ENCODE measurements around the gene ZNF655. TPM values are rescaled to one million over a fixed set of nuclear protein-coding genes. Genes with fewer than 3 reads are reported as not detected.

Gene ZNF655
- total and polyA plus RNA-seq, 2 experiments from 2014 or later, result 20.6 to 55.8 TPM

- no peak overlapping the region for H3K27ac Mint-ChIP-seq
- DNase-seq (ENCODE audit: low spot score), result no peak
These were observed 41.4 kb downstream of the ZNF655 start for GRCh38 chr7:99599836-99600235.

More at GRCh38 chr7:99599836-99600235, 41.4 kb downstream of the ZNF655 start:
- Histone ChIP-seq H3K9me2 (ENCODE audit: insufficient read depth) (no peaks in the 10 kb centered on the region), H3K27ac (ENCODE audit: low read depth) (no peak overlapping the region), H3K4me1 (ENCODE audit: insufficient read depth) (no peaks in the 10 kb centered on the region), H3F3A (replicated peaks; ENCODE audit: low read depth) (peaks cover 8% of the 10 kb centered on the region), H3K27me3 (ENCODE audit: insufficient read depth) (no peaks in the 10 kb centered on the region), H3K4me3 (no peak overlapping the region), H4K20me1 (replicated peaks; ENCODE audit: insufficient read depth) (no peaks in the 10 kb centered on the region), H3K4me2 (no peak overlapping the region), H3K79me2 (replicated peaks; ENCODE audit: insufficient read depth) (no peaks in the 10 kb centered on the region), H3K36me3 (ENCODE audit: insufficient read depth) (0 out of 2 replicates have a peak, but pooled peaks cover 4% of the 10 kb centered on the region), H2AFZ (no peak overlapping the region)
- no peak for ATAC-seq
- no peaks in the 10 kb centered on the region; the same call in 2 of the 3 replicates for H3K36me3 Mint-ChIP-seq (ENCODE audit: low read depth)
- H3K4me1 Mint-ChIP-seq, result no peaks in the 10 kb centered on the region
- no peak overlapping the region for H3K4me3 Mint-ChIP-seq
- H3K9me3 Mint-ChIP-seq, result no peaks in the 10 kb centered on the region
- TF ChIP-seq NANOG (IDR thresholded peaks at IDR 0.05; ENCODE audit: borderline replicate concordance) (no peak), EZH2 (IDR thresholded peaks at IDR 0.05; ENCODE audit: low read depth, unreplicated experiment) (no peak), CTCF (conservative IDR thresholded peaks at IDR 0.05; ENCODE audit: low read depth in 2 of 2) (no peak), REST (IDR thresholded peaks at IDR 0.05; ENCODE audit: unreplicated experiment) (no peak), EZH2phosphoT487 (IDR thresholded peaks at IDR 0.05; ENCODE audit: unreplicated experiment) (no peak), ETS1 (IDR thresholded peaks at IDR 0.05) (no peak), JUNB (IDR thresholded peaks at IDR 0.05; ENCODE audit: unreplicated experiment) (no peak), POLR2AphosphoS5 (IDR thresholded peaks at IDR 0.05; ENCODE audit: low read depth) (no peak), CREB1 (CRISPR knock-in tag; IDR thresholded peaks at IDR 0.05; ENCODE audit: low read depth) (no peak), ZNF462 (CRISPR knock-in tag; IDR thresholded peaks at IDR 0.05) (no peak), ZNF114 (CRISPR knock-in tag; IDR thresholded peaks at IDR 0.05) (no peak), ZNF331 (CRISPR knock-in tag; IDR thresholded peaks at IDR 0.05; ENCODE audit: low read depth) (no peak), STAT1 (IDR thresholded peaks at IDR 0.05; ENCODE audit: unreplicated experiment) (no peak)
- peaks cover 2% of the 10 kb centered on the region for H3K27me3 Mint-ChIP-seq (ENCODE audit: insufficient read depth, low read depth, poor library complexity)

All from GM23338 (cell line).